Placental epithelial cell (primary cell): ENCODE data around the gene SMIM27. TPM values are rescaled to one million over a fixed set of nuclear protein-coding genes. Genes with fewer than 3 reads are reported as not detected.

Experiments used
- total RNA-seq: library from RNA; depleted of rRNA; stranded (reverse); fragments of >200 nt; gene quantifications from 2 replicates; pipeline ENCODE4 v1.2.3, GENCODE V29; 2012

Gene SMIM27, protein sequence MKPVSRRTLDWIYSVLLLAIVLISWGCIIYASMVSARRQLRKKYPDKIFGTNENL
- 2.7 and 5.9 TPM in 2 replicates for total RNA-seq

DNA sequence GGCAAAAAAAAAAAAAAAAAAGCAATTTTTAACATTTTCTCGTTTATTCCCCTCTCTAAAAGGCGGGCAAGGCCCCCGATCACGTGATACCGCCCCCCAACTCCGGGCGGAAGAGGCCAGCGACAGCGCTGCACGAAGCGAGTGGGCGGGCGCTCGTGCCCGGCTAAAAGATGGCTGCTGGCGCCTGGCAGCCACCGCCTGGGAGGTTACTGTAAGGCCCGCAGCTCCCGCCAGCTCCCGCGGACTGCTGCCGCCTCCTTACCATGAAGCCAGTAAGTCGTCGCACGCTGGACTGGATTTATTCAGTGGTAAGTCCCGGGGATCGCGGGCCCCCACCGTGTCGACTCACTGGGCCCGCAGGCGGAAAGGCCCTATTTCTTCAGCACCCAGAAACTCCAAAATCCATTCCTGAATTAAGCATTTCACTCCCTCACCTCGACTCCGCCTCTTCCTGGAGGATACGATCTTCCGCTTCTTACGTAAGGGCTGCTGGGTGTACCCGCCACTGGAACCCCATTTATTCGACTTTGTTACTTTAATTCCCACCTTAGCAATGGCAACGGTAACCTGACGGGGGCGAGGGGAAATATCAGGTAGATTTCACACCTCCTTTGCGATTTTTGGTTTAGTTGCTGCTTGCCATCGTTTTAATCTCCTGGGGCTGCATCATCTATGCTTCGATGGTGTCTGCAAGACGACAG lies at the start of gene SMIM27, which contains the start of gene TOPORS:
Gene SMIM27 (plus strand): TSS at position 156 of the 701 bp plus-strand sequence. CDS start 108 bp downstream, at position 264.
Gene TOPORS (minus strand): TSS at position 415 of the 701 bp plus-strand sequence. CDS start 150 bp downstream, at position 265.

DNA sequence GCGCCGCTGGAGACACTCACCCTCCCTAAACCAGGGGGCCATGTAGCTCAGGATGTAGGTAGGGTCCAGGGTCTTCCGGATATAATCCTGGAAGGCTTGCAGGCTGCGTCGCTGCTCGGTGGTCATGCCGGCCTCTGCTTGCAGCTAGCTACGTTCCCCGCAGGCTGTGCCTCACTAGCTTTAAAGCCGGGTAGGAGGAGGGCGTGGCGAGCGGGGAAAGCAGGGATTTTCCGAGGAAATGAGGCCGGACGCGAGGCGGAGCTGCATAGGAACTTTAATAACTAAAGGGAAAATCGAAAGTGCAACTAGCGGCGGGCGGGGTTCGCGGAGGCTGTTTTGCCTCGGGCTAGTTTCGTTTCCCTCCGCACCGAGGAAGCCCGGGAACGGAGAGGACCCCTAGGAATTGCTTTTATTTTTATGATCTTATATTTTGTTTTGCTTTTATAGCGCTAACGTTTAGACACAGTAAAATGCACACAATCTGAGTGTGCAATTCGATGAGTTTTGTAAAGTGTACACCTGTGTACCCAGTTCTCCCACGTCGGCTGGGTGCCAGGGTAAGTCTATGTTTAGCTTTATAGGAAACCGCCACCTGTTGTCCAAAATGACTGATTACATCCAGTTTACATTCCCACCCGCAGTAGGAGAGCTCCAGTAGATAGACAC lies 26.0 kb upstream of the SMIM27 start, which contains the start of gene RIGI:
Gene RIGI (minus strand): TSS at position 156 of the 666 bp plus-strand sequence. CDS start 30 bp downstream, at position 126.

DNA sequence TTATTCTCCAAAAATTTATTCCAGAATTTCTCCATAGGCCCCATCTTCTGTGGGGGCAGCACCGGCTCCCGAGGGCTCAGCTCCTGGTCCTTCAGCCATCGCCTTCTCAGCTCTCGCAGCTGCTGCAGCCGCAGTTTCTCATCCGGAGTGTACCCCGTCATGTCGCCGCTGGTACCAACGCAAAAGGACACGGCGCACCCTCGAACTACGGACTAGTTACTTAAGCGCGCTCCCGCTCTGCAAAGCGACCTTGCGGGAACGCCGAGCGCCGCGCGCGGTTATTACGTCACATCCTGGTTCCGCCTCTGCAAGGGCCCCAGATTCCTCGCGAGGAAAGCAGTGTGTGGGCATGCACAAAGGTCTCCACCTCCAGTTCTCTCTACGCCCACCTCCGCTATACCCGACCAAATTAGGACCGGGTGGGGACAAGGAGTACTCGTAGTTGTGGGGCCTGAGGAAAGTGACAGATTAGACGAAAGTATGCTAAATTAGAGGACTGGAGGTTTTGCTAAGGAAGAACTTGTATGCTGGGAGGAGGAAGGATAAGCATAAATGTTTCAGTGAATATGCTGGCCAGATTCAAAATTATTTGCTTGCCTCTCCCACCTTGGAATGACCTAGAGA lies 20.9 kb downstream of the SMIM27 start, which contains the start of gene NDUFB6:
Gene NDUFB6 (minus strand): TSS at position 260 of the 624 bp plus-strand sequence. CDS start 99 bp downstream, at position 161.

Other genes with a start within 250 kb of the SMIM27 start
- gene ACO1, start 167.7 kb upstream of the SMIM27 start, total RNA-seq: 24.3 and 38.7 TPM in 2 replicates
- gene RIGI, start 26.1 kb upstream of the SMIM27 start, total RNA-seq: 1.5 and 2.4 TPM in 2 replicates
- gene TOPORS, start 259 bp downstream of the SMIM27 start, total RNA-seq: 21.2 and 25.1 TPM in 2 replicates
- 13.0 and 48.9 TPM in 2 replicates for gene NDUFB6, start 20.8 kb downstream of the SMIM27 start, total RNA-seq
- gene TAF1L, start 83.3 kb downstream of the SMIM27 start, total RNA-seq: not detected in 2 replicates
- gene TMEM215, start 231.2 kb downstream of the SMIM27 start, total RNA-seq: not detected in 2 replicates